Measurements from ENCODE around the gene HSPB2.

Gene HSPB2

DNA sequence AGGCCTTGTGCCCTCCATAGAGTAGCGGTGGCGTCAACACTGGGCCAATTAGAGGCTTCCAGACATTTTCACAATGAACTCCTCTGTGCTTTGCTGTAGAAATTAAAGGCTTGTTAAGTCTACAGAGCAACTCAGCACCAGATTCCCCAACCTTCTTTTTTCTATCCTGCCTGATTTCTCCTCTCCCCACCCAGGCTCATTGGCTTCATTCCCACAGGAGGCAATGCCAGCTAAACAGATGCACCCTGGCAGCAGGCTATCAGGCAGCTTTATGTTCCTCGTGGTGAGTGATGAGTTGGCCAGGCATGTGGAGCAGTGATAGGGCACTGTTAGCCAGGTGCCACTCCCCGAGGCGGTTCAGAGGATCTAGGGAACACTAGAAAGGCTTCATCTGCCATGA, 29.4 kb downstream of the HSPB2 start:
- DNase-seq: no peak

DNA sequence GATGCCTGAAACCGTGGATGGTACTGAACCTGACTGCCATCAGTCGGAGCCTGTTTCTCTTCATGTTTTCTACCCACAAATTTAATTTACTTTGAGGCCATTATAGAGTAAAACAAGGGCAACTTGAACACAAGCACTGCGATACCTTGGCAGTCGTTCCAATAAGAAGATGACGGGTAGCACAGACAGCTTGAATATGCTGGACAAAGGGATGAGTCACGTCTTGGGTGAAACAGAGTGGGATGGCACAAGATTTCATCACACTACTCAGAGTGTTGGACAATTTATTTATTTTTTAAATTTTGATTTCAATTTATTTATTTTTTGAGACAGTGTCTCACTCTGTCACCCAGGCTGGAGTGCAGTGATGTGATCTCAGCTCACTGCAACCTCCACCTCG, 30.3 kb downstream of the HSPB2 start:
- DNase-seq: no peak

DNA sequence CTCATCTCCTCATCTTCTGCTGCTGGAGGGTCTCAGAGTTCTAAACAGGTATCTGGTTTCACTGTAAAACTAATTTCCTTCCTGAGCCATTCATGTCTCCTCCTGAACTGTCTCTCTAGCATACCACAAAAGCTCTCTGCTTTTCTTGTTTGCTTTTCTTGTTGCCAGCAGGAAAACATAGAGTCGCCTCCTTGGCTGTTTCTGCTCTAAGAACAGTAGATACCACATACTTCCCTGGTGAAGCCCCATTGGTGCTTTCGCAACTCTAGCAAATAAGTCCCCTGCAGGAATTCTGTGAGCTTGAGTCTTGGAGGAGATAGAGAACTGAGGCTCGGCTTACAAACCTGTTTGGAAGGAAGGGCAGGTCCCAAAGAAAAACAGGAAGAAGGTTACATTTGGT, 31.6 kb downstream of the HSPB2 start:
- DNase-seq: no peak

DNA sequence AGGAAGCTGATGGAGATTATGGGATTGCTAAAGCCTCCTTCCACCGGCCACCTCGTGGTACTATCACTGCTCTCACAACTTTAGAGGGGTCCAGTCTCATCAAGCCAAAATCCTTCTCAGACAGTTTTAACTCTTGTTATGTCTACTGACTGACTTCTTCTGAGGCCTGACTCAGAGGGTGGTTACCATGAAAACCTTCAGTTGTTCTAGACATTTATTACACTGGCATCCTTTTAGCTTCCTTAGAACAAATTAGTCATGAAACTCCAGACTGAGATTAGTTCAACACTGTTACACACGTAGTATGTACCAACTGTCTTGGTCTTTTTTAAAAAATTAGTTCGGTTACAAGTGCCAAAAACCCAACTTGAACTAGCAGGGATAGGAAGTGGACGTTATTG, 32.1 kb downstream of the HSPB2 start:
- DNase-seq: no peak

DNA sequence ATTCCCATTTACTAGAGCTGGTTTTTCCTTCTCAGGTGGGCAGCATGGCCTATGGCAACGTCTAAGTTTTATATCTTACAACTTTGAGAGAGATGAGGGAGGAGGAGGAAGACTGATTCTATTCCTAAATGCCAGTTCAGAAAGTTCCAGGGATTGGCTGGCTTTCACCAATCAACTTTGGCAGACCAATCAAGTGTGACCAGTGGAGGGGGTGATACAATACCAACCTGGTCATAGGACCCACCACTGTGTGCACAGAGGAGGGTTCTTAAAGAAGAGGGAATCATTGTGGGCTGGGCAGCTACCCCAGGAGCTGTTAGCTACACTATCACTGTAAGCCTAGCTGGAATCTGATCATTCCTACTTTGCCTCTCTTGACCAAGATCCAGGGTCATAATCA, 32.7 kb downstream of the HSPB2 start:
- no peak for DNase-seq

DNA sequence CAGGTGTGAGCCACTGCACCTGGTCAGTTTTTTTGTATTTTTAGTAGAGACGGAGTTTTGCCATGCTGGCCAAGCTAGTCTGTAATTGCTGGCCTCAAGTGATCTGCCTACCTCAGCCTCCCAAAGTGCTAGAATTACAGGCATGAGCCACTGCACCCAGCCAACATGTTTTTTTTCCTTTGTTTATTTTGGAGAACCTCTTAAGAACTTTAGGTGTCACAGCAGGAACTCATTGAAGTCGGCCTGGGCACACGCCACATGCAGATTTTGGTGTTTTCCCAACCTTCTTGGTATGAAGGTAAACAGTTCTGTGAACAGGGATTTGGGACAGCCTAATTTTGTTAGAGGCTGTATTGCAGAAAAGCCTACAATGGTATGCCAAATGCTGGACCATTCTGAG, 34.0 kb downstream of the HSPB2 start:
- DNase-seq: no peak

DNA sequence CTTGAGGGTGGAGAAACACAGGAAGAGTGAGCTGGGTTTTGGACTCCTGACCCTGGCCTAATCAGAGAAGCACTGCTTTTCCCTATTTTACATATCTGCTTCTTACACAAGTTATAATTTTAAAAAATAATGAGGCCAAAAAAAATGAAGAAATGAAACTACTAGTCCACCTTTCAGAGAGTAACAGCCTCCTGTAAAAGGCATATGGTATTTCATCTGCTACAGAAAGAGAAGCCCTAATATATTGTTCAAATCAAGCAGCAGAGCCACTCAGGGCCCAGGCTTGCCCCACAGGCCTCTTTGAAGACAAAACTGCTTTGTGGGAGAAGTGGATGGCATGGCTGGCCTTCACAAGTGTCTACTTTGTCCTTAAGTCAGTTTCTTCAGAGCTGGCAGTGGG, 34.6 kb downstream of the HSPB2 start:
- no peak for DNase-seq

DNA sequence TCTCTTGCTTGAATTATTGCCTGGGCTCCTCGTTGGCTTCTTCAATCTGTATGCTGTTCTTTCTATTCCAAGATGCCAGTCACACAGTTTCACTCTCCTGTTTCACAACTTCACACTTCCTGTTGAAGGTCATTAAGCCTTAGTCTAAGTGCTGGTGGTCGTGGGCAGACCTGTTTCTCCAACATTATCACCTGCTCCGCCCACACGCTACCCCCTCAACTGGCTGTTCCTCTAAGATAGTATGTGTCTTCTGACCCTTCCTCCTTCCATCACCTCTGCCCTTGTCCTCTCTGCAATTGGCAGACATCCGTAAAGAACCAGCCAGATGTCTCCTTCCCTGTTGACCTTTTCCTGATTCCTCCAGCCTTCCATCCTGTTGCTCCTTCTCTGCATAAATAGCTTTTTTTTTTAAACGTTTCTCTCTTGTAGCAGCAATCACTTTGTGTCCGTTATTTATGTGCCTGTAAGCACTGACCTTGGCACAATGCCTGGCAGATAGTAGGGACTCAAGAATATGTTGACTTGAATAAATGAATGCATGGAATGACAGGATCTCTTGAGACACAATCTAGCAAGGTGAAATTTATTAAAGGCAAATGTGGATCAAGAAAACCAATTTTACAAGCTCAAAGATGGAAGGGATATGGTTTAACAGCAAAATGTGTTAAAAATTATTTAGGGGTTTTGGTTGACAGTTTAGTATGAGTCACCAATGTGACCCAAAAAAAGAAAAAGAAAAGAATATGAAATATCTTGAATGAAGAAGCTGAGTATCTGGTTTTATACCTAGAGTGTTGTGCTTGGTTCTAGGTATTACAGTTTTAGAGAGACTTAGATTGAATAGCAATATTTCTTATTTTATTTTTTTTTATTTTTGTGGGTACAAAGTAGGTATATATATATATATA, 37.2 kb downstream of the HSPB2 start:
- DNase-seq: no peak

DNA sequence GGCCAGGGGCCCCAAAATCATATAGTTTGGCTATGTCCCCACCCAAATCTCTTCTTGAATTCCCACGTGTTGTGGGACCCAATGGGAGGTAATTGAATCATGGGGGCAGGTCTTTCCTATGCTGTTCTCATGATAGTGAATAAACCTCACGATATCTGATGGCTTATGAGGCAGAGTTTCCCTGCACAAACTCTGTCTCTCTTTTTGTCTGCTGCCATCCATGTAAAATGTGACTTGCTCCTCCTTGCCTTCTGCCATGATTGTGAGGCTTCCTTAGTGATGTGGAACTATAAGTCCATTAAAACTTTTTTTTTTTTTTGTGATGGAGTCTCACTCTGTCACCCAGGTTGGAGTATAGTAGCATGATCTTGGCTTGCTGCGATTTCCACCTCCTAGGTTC, 39.0 kb downstream of the HSPB2 start:
- DNase-seq: no peak

DNA sequence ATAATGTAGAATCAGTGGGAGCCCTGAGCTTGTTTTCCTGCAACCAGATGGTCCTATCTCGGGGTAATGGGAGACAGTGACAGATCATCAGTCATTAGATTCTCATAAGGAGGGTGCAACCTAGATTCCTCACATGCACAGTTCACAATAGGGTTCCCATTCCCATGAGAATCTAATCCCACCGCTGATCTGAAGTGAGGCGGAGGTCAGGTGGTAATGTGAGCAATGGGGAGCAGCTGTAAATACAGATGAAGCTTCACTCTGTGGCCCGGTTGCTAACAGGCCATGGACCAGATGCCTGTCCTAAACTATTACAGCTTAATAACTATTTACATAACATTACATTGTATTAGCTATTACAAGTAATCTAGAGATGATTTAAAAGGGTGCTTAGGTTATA, 41.6 kb downstream of the HSPB2 start:
- no peak for DNase-seq

DNA sequence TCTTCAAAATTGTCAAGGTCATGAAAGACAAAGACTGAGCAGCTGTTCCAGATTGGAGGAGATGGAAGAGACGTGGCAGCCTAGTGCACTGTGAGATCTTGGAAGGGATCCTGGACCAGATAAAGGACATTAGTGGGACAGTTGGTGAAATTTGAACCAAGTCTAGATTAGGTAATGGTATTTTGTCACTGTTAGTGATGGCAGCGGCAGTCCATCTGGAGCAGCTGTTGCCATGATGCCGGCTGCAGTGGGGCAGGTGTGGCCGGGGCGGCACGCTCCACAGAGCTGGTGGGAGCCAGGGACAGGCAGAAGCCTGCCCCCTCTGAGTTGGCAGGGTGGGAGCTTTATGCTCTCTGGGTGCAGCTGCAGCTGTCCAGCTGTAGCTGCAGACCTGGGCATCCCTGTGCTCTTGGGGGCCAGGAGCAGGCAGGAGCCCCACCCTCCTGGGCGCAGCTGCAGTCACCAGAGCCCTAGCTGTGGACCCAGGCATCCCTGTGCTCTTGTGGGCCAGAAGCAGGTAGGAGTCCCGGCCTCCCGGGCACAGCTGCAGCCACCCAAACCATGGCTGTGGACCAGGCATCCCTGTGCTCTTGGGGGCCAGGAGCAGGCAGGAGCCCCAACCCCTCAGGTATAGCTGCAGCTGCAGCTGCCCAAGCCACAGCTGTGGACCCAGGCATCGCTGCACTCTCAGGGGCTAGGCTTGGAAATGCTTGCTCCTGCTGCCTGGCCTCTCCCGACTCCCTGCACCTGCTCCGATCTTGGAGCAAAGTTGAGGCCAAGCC, 45.3 kb downstream of the HSPB2 start:
- DNase-seq: no peak

DNA sequence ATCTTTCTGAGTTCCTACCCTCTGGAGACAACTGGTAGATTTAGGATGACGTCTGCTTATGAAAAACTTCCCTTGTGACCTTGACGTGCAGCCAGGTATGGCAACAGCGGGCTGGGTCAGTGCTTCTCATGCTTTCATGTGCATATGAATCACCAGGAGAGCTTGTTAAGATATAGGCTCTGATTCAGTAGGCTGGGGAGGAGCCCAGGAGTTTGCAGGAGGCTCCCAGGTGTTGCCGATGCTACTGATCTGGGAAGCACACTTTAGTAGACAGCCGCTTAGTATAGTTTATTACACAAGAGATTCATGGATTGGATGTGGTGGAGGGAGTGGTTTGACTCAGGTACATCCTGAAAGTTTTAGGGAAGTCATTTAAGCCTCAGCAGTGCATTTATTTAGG, 48.4 kb downstream of the HSPB2 start:
- DNase-seq: no peak

DNA sequence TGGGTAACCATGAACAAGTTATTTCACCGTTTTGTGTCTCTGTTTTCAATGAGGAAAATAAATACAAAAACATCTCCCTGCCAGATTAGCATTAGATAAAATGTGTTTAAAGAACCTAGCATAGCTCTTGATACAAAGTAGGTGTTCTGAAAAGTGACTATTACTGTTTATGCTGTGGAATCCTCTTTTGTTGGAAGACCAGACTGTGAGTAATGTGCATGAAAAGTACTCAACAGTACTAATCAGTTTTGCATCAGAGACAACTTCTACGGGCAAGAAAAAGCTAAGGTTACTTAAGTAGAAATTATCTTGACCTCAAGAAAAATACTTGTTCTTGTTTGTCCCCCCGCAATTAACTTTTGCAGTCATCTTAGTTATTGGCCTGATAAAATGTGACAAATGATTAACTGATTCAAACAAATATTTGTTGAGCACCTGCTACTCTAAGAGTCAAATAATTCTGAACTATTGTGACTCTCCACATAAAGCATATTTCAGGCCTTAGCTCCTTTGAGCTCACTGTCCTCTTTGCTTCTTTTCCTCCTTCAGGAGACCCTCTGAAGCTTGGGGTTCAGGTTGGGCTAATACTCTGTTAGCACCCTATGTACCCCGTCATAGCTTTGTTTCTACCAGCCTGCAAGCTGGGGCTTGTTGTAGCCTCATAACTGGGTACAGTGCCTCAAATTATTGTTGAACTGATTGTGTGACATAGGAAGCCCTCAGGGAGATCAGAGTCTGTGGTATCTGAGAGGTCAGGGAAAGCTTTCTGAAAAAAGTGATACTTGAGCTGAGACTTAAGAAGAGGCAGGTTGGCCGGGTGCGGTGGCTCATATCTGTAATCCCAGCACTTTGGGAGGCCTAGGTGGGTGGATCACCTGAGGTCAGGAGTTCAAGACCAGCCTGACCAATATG, 49.1 kb downstream of the HSPB2 start:
- DNase-seq: no peak
